ENCODE results near the gene DNAJC25.
"Not testable (repeated sequence)": the region's sequence is repeated elsewhere in the genome, so short reads cannot be mapped to it uniquely, and the experiment has no call there.

Gene DNAJC25

GRCh38 chr9:111668026-111668573 is 37.0 kb downstream of the DNAJC25 start:
- no peak for DNase-seq

GRCh38 chr9:111668601-111669000 is 37.5 kb downstream of the DNAJC25 start:
- not testable (repeated sequence) for DNase-seq

- no peak for DNase-seq
Measured at GRCh38 chr9:111674319-111674718, 43.2 kb downstream of the DNAJC25 start.

- DNase-seq: no peak
Measured at GRCh38 chr9:111676116-111676515, 45.0 kb downstream of the DNAJC25 start.

GRCh38 chr9:111678293-111678692 is 47.2 kb downstream of the DNAJC25 start:
- DNase-seq: no peak

- DNase-seq: no peak
Measured at GRCh38 chr9:111679199-111679598, 48.1 kb downstream of the DNAJC25 start.

GRCh38 chr9:111683392-111683791 is 52.3 kb downstream of the DNAJC25 start:
- no peak for DNase-seq

GRCh38 chr9:111691672-111692329 is 60.7 kb downstream of the DNAJC25 start:
- DNase-seq: peak; percentile 42

- no peak for DNase-seq
Measured at GRCh38 chr9:111696796-111697195, 65.7 kb downstream of the DNAJC25 start.

GRCh38 chr9:111700776-111701175 is 69.6 kb downstream of the DNAJC25 start:
- no peak for DNase-seq

Measured in fibroblast of skin of abdomen (primary cell).